HCT116 (cell line): ENCODE measurements around the gene CCDC142.

ENCODE experiments used
- MAX ChIP-seq: IDR thresholded peaks from 2 replicates; pipeline ENCODE4 v1.6.1; 2012
- POLR2A ChIP-seq: IDR thresholded peaks from 2 replicates; pipeline ENCODE4 v1.7.0; 2011; ENCODE audit warnings: borderline replicate concordance; ENCODE audit not compliant: insufficient read depth, insufficient read length; ENCODE audit errors: extremely low read depth
- POLR2AphosphoS5 ChIP-seq: IDR thresholded peaks from 2 replicates; pipeline ENCODE4 v1.6.1; 2011; ENCODE audit warnings: mild to moderate bottlenecking, low read depth, low read length, moderate library complexity
- TCF7L2 ChIP-seq: IDR thresholded peaks from 2 replicates; pipeline ENCODE4 v1.7.0; 2011; ENCODE audit warnings: borderline replicate concordance, inconsistent platforms; ENCODE audit not compliant: insufficient read depth, insufficient read length; ENCODE audit errors: extremely low read depth
- ZBTB33 ChIP-seq: IDR thresholded peaks from 2 replicates; pipeline ENCODE4 v1.6.1; 2011; ENCODE audit warnings: mild to moderate bottlenecking, low read length, moderate library complexity; ENCODE audit not compliant: insufficient replicate concordance; ENCODE audit errors: extremely low read depth
- TF ChIP-seq, protein P1 (sequence below), 3 experiments: fragments of 200-600 bp in 1 of 3; sonication (generic) in 1 of 3; IDR thresholded peaks in 2 of 3; conservative IDR thresholded peaks in 1 of 3; 2 replicates each; pipeline ENCODE4 v1.5.1; 2012 to 2017; ENCODE audit warnings: low read depth in 2 of 3, low read length in 2 of 3, antibody characterized with exemption in 1 of 3, borderline replicate concordance in 1 of 3, control low read depth in 1 of 3, mild to moderate bottlenecking in 1 of 3, mixed read lengths in 1 of 3, mixed run types in 1 of 3, moderate library complexity in 1 of 3; ENCODE audit not compliant: insufficient read depth in 1 of 3
- TF ChIP-seq, protein P2 (sequence below): IDR thresholded peaks from 2 replicates; pipeline ENCODE4 v1.6.1; 2012; ENCODE audit warnings: low read depth

GRCh38 chr2:74439803-74440377 is 42.9 kb downstream of the CCDC142 start:
- TF ChIP-seq POLR2AphosphoS5 (no peak), ZBTB33 (no peak), POLR2A (no peak), MAX (no peak), TCF7L2 (no peak)
- TF ChIP-seq, protein P1, sequence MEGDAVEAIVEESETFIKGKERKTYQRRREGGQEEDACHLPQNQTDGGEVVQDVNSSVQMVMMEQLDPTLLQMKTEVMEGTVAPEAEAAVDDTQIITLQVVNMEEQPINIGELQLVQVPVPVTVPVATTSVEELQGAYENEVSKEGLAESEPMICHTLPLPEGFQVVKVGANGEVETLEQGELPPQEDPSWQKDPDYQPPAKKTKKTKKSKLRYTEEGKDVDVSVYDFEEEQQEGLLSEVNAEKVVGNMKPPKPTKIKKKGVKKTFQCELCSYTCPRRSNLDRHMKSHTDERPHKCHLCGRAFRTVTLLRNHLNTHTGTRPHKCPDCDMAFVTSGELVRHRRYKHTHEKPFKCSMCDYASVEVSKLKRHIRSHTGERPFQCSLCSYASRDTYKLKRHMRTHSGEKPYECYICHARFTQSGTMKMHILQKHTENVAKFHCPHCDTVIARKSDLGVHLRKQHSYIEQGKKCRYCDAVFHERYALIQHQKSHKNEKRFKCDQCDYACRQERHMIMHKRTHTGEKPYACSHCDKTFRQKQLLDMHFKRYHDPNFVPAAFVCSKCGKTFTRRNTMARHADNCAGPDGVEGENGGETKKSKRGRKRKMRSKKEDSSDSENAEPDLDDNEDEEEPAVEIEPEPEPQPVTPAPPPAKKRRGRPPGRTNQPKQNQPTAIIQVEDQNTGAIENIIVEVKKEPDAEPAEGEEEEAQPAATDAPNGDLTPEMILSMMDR (IDR thresholded peaks at IDR 0.05 in 2 of 3, conservative IDR thresholded peaks at IDR 0.05 in 1 of 3; ENCODE audit: borderline replicate concordance in 1 of 3, insufficient read depth in 1 of 3, low read depth in 2 of 3, low read length in 2 of 3): no peak
- TF ChIP-seq, protein P2, sequence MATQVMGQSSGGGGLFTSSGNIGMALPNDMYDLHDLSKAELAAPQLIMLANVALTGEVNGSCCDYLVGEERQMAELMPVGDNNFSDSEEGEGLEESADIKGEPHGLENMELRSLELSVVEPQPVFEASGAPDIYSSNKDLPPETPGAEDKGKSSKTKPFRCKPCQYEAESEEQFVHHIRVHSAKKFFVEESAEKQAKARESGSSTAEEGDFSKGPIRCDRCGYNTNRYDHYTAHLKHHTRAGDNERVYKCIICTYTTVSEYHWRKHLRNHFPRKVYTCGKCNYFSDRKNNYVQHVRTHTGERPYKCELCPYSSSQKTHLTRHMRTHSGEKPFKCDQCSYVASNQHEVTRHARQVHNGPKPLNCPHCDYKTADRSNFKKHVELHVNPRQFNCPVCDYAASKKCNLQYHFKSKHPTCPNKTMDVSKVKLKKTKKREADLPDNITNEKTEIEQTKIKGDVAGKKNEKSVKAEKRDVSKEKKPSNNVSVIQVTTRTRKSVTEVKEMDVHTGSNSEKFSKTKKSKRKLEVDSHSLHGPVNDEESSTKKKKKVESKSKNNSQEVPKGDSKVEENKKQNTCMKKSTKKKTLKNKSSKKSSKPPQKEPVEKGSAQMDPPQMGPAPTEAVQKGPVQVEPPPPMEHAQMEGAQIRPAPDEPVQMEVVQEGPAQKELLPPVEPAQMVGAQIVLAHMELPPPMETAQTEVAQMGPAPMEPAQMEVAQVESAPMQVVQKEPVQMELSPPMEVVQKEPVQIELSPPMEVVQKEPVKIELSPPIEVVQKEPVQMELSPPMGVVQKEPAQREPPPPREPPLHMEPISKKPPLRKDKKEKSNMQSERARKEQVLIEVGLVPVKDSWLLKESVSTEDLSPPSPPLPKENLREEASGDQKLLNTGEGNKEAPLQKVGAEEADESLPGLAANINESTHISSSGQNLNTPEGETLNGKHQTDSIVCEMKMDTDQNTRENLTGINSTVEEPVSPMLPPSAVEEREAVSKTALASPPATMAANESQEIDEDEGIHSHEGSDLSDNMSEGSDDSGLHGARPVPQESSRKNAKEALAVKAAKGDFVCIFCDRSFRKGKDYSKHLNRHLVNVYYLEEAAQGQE: no peak
